Stromal cell of bone marrow (primary cell): ENCODE results near the gene CERS1.

ENCODE experiments used
- DNase-seq: peaks from one replicate; pipeline ENCODE4 v3.0.0-alpha.2; 2012; ENCODE audit warnings: low read depth

The CERS1 gene

DNA sequence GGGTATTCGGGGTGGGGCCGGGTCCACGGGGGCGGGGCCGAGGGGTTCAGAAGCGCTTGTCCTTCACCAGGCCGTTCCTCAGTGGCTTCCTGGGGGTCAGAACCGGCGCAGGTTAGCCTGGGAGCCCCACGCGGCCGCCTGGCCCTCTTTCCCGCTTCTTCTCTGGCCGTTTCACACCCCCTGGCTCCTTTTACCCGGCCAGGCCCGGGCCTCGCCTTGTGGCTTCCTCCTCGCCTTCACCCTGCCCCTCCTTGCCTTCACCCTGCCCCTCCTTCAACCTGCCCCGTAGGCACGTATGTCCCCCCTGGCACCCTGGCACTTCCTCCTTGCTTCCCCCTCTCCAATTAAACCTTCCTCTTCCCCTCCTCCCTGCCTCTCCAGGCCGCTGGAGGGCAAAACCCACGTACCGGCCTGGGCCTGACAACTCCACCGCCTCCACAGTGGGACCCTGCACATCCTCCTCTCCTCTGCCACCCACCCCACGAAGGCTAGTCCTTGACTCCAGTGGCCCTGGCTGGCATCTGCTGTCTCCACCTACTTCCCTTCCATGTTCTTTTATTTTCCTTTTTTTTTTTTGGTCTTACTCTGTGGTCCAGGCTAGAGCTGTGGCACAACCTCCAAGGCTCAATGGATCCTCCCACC, 25.3 kb downstream of the CERS1 start:
- no peak for DNase-seq

DNA sequence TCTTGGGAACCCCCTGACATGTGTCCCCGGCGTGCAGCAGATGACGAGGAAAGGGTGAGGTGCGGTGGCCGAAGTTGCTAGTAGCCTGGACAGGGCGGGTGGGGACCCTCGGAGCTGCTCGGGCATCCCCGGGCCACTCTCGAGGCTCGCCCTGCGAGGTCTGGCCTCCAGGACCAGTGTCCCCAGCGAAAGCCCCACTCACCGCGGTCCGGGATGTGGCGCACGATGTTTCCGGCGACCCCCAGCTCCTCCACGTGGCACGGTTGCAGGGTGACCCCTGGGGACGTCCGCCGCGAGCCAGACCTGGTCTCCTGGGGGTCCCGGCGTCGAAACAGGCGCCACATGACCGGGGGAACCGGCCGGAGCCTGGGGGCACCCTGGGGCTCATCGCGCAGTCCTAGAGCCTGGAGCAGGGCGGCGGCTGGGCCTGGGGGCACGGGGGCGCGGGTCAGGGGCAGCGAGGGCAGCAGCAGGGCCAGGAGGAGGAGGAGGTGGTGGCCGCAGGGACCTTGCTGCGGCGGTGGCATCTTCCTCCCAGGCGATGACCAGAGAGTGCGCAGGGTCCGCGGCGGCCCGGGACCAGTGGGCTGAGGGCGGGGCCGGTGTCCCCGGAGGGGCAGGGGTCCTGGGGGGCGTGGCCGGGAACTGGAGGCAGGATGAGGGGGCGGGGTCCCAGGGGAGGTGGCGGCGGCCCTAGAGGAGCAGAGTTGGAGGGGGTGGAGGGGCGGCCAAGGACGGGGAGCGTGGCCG, 26.0 kb downstream of the CERS1 start:
- no peak for DNase-seq

DNA sequence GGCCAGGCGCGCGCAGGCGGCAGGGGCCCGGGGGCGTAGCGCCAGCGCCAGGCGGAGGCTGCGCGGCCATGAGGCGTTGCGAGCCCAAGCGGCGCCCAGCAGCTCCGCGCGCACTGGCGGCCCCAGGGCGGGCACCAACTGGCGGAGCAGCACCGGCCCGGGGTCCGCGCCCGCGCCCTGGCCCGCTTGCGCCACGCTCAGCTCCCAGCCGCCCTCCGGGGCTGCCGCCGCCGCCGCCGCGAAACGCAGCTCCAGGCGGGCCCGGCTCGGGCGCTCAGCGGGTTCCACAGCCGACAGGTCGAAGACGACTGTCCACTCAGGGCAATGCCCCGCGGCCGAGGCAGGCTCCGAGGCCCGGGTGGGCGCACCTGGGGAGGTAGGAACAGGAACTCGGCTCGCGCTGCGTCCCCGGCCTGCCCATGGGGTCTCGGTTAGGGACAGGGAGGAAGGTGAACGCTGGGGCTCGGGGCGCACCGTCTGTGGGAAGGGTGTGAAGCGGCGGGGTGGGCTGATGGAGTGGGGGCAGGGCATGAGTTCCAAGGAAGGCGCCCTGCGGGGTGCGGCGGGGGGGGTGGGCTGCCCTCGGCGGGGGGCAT, 26.8 kb downstream of the CERS1 start:
- no peak for DNase-seq

GRCh38 chr19:18868380-18869022, 27.5 kb downstream of the CERS1 start:
- DNase-seq: no peak

DNA sequence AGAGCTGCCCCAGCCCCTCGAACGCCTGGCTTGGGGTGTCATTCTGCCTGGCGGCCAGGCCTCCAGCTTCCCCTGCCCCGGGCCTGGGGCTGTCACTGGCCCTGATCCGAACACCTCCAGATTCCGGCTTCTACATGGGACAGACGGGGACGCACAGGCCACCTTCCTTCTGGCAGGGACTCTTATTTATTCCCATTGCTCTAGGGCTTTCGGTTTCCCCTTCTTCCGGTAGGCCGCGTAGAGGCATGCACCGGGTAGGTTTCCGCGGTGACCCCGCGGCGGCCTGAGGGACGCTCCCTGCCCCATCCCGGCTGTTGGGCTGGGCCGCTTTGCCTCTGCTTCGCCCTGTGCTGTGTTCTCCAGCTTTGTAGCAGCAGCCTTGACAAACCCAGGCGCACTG, 28.2 kb downstream of the CERS1 start:
- no peak for DNase-seq

DNA sequence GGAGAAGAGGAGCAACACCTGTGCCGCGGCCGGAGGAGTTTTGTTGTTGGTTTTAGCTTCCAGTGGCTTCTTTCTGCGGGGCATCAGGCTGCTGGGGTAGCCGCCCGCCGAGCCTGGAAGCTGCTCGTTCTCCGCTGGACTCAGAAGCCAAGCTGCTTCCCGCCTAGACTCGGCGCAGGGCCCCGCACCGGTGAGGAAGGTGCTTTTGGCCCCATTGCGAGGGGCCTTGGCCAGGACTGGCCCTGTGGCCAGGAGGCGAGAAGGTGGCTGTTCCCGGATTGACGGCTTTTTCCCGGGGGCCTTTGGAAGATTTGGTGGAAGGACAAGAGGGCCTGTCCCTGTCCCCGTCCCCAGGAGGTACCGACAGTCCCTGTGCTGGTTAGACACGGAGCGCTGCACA, 28.8 kb downstream of the CERS1 start:
- DNase-seq: no peak

GRCh38 chr19:18866800-18867123, 29.2 kb downstream of the CERS1 start:
- DNase-seq: no peak

- no peak for DNase-seq
Observed at GRCh38 chr19:18865973-18866799, 29.8 kb downstream of the CERS1 start.

GRCh38 chr19:18865106-18865972, 30.6 kb downstream of the CERS1 start:
- DNase-seq: no peak

GRCh38 chr19:18863843-18864362, 32.1 kb downstream of the CERS1 start:
- DNase-seq: no peak

GRCh38 chr19:18862976-18863842, 32.7 kb downstream of the CERS1 start:
- DNase-seq: no peak

DNA sequence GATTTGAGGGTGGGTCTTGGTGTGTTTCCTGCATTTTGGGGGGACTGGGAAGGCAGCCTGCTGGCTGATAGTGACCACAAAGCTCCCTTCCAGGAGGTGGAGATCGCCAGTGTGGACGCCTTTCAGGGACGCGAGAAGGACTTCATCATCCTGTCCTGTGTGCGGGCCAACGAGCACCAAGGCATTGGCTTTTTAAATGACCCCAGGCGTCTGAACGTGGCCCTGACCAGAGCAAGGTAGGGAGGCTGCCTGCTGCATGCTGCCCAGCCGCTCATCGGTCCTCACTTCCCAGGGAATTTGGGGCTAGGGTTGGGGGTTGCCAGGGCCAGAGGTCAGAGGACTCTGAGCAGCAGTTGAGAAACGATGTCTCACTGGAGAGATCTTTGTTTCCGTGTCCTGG, 34.0 kb downstream of the CERS1 start:
- DNase-seq: no peak

DNA sequence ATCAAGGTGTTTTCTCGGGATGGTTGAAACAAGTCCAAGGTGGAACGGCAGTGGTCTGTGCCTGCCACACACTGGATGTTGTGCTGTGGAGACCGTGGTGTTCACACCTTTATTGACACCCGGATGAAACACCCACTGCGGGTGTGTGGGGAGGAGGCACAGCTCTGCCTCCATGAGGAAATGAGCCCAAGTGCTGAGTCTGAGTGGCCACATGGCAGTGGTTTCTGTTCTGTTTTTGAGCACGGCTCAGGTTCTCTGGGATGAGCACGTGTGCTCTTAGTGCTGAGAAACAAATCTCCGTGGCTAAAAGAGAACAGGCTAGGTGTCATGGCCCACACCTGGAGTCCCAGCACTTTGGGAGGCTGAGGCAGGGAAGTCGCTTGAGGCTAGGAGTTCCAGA, 34.7 kb downstream of the CERS1 start:
- DNase-seq: no peak

GRCh38 chr19:18860725-18861124, 35.2 kb downstream of the CERS1 start:
- no peak for DNase-seq

DNA sequence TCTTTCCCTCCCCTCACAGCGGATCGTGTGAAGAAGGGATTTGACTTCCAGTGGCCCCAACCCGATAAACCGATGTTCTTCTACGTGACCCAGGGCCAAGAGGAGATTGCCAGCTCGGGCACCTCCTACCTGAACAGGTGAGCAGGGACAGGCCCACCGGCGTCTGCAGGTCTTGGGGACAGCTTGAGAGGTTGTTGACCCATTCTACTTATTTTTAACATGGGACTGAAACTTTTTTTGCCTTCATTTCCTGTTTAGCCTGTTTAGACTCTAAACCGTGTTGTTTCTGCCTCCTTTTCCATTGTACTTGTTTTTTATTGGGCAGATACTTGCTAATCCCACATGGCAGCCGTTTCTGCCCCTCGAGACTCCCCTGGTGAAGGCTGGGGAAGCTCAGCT, 35.7 kb downstream of the CERS1 start:
- DNase-seq: no peak

GRCh38 chr19:18859676-18860301, 36.2 kb downstream of the CERS1 start:
- no peak for DNase-seq

- no peak for DNase-seq
Observed at GRCh38 chr19:18858906-18859646, 36.9 kb downstream of the CERS1 start.

- DNase-seq: no peak
Observed at GRCh38 chr19:18857223-18857622, 38.7 kb downstream of the CERS1 start.
